ENCODE measurements around the gene ARAP1.
A peak's percentile ranks its signal among the peaks of the same experiment; 100 is the strongest.

The ARAP1 gene

DNA sequence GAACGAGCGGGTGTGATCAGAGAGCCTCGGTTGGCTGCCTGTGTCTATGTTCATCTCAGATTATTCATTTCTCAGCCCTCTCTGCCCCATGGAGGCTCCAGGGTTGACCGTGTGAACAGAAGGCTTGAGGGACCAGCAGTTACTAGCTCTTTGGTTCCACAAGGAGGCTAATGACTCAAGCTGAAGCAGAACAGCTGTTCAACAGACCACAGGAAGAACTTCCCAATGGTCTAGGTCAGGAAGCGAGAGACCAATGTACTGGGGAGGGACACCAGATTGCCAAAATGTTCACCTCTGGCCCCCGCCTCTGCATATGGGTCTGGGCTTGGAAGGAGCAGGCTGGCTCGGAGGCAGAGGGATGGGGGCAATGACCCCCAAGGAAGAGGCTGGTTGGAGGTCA, 63.3 kb downstream of the ARAP1 start:
- Mint-ChIP-seq H3K36me3 (ENCODE audit: low read depth) (peaks cover 24% of the 10 kb centered on the region), H3K27ac (no peak overlapping the region), H3K9me3 (no peaks in the 10 kb centered on the region), H3K27me3 (no peaks in the 10 kb centered on the region), H3K4me1 (ENCODE audit: low read depth) (peaks cover 30% of the 10 kb centered on the region), H3K4me3 (no peak overlapping the region)

DNA sequence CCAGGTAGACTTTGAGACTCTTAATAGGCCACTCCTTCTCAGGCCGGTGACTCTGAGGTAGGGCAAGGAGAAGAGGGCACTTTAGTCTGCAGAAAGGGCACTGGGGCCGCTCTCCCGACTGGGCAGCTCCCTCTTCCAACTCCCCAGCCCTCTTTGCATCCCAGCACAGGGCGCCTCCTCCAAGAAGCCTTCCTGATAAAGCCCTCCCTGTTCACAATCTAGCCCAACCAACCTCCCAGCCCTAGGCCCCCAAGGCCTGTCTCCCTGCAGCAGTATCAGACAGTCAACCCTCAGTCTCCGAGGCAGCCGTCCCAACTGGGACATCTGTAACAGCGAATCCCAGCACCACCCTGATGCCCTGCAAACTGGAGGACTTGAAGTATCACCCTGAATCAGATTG, 63.7 kb downstream of the ARAP1 start:
- Mint-ChIP-seq H3K4me3 (no peak overlapping the region), H3K9me3 (no peaks in the 10 kb centered on the region), H3K27me3 (no peaks in the 10 kb centered on the region), H3K27ac (no peak overlapping the region), H3K4me1 (ENCODE audit: low read depth) (peaks cover 33% of the 10 kb centered on the region), H3K36me3 (ENCODE audit: low read depth) (peaks cover 21% of the 10 kb centered on the region)

DNA sequence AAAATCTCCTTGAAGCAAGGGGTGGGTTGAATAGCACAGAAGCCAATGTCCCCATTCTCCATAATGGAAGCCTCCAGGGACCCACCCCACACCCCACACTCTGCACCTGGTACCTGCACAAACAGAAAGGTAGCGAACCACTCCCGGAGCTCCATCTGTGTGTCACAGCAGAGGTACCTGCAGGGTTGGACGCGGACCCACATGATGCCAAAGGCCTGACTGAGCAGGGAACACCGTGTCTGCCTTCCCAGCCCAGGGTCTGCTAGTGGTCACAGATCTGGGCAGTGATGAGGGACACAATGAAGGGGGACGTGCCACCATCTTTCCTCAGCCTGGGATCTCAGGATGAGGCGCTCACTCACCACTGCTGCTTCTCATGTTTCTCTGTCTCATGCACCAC, 64.9 kb downstream of the ARAP1 start:
- Mint-ChIP-seq H3K36me3 (ENCODE audit: low read depth) (peaks cover 14% of the 10 kb centered on the region), H3K9me3 (no peaks in the 10 kb centered on the region), H3K4me3 (no peak overlapping the region), H3K27me3 (no peaks in the 10 kb centered on the region), H3K27ac (no peak overlapping the region), H3K4me1 (ENCODE audit: low read depth) (peaks cover 33% of the 10 kb centered on the region)

DNA sequence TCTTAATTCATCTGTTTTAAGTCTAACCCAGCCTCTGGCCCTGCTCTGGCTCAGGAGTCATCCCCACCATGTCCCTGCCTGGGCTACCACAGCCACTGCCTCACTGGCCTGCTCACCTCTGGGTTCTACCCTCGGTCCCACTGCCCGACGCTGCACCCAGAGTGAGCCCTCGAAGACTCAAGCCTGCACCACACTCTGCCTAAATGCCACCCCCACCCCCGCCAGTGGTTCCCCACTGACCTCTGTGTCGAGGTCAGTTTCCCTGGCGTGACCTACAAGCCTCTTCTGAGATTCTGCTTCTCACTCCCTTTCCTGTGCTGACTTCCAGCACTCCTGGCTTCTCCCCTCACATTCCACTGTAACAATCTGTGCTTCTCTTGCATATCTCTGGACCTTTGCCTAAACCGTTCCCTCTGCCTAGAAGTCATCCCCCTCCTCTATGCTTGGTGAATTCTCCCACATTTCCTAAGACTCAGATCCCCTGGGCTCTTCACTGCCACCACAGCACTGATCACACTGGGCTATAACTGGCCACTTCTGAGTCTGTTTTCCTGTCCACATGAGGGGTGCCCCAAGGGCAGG, 65.5 kb downstream of the ARAP1 start:
- H3K4me1 Mint-ChIP-seq (ENCODE audit: low read depth), result peaks cover 33% of the 10 kb centered on the region
- H3K27ac Mint-ChIP-seq, result peak overlapping the region; percentile 69
- H3K36me3 Mint-ChIP-seq (ENCODE audit: low read depth), result peaks cover 12% of the 10 kb centered on the region

DNA sequence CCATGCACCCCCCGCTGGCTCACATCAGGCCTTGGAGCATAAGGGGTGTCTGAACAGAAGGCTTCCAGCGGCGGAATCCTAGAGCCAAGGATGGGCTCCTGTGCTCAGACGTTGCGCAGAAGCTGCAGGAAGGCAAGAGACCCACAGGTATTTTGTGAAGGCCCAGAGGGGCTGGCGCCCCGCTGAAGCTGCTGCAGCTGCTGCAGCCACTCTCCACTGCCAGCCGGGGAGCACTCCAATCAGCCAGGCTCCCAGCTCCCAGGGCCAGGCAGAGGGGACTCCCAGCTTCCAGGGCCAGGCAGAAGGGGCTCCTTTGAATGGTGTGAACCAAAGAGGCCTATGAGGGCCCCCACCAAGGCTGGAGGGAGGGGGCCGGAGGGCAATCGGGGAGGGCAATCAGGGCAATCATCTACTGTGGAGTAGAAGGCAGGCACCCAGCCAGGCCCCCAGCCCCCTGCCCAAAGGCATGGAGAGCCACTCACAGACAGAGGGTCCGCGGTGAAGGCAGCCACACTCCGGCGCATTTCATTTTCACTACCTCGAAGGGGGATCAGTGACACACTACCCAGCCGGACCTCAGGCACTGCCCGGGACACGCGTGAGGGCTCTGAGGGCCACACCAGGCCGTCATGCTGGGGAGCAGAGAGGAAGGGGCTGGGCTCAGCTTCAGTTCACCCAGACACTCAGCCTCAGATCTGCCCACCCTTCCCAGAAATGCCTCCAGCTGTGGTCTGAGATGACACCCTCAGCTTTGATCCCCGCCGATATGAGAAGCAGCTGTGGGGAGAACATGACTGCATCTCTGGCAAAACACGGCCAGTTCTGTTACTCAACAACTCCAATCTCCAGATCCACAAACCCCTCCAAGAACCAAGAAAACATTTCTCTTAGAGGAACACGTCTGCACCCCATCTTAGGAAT, 66.4 kb downstream of the ARAP1 start:
- Mint-ChIP-seq H3K36me3 (ENCODE audit: low read depth) (peaks cover 12% of the 10 kb centered on the region), H3K4me1 (ENCODE audit: low read depth) (peaks cover 33% of the 10 kb centered on the region), H3K27me3 (no peaks in the 10 kb centered on the region), H3K4me3 (peak overlapping the region; percentile 36), H3K9me3 (no peaks in the 10 kb centered on the region), H3K27ac (peak overlapping the region; percentile 69)

More for the DNA sequence above, 65.5 kb downstream of the ARAP1 start:
- Mint-ChIP-seq H3K4me3 (no peak overlapping the region), H3K27me3 (no peaks in the 10 kb centered on the region), H3K9me3 (no peaks in the 10 kb centered on the region)

DNA sequence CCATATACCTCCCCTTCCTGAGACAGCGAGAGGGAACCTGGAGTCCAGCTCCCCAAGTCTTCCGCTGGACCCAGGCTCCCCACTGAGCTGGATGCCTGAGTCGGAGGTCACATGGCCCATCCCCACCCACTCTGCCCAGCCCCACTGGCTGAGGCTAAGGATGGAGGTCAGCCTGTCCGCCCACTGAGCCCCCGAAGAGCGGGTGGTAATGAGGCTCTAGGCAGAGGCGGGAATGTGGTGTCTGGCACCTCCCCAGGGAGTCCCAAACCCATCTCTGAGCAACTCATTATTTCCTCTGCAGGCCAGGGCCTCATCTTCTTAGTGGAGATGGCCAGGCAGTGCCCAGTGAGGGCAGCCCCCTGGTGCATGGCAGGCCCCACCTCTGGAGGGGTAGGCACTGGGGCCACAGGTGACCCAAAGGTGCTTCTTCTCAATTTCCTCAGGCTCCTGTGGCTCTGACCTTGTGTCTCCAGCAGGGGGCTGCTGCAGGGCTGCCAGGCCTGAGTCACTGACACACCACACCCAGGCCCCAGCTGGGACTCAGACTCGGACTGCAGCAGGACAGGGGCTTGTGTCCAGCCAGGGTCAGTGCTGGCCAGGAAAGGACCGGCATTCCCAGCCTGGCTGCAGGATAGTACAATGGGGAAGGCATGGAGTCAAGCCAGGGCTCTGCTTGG, 67.8 kb downstream of the ARAP1 start:
- peaks cover 12% of the 10 kb centered on the region for H3K36me3 Mint-ChIP-seq (ENCODE audit: low read depth)
- H3K27me3 Mint-ChIP-seq, result no peaks in the 10 kb centered on the region
- peaks cover 33% of the 10 kb centered on the region for H3K4me1 Mint-ChIP-seq (ENCODE audit: low read depth)
- no peak overlapping the region for H3K4me3 Mint-ChIP-seq
- H3K9me3 Mint-ChIP-seq, result no peaks in the 10 kb centered on the region
- H3K27ac Mint-ChIP-seq, result no peak overlapping the region

DNA sequence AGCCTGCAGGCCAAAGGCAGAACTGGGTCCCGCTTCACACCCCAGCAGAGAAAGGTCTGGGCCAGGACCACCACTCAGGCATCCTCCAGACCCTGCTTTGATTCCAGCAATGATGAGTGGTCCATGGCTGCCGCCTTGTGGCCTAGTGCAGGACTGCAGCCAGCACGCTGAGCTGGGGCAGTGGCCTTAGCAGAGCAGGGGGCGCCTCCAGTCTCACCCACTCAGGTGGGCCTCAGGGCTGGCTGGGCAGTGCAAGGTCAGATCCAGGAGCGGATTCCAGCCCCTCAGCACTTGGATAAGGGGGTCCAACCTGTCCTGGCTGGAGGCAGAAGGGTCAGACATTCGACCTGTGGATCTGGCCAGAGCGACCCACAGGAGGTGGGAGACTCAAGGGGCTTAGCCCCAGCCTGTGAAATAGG, 68.4 kb downstream of the ARAP1 start:
- Mint-ChIP-seq H3K4me3 (no peak overlapping the region), H3K9me3 (no peaks in the 10 kb centered on the region), H3K27me3 (no peaks in the 10 kb centered on the region), H3K36me3 (ENCODE audit: low read depth) (peaks cover 12% of the 10 kb centered on the region), H3K27ac (no peak overlapping the region), H3K4me1 (ENCODE audit: low read depth) (peaks cover 33% of the 10 kb centered on the region)

DNA sequence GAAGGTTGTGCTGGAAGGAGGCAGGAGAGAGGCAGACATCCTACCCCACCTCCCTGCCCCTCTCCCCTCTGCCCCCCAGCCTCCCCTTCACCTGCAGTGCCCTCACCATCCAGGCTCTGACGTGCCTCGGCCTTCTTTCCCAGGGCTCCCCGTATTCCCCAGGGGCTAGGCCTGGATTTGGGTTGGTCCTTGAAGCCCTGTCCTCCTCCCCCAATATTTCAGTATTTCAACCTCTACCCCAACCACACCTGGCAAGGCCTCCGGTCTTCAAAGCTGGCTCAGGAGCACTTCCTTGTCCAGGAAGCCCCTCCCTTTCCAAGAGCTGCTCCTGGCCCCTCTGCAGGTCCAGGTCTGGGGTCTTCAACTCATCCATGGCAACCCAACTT, 69.4 kb downstream of the ARAP1 start:
- Mint-ChIP-seq H3K4me1 (ENCODE audit: low read depth) (peaks cover 33% of the 10 kb centered on the region), H3K4me3 (no peak overlapping the region), H3K36me3 (ENCODE audit: low read depth) (peaks cover 6% of the 10 kb centered on the region)

DNA sequence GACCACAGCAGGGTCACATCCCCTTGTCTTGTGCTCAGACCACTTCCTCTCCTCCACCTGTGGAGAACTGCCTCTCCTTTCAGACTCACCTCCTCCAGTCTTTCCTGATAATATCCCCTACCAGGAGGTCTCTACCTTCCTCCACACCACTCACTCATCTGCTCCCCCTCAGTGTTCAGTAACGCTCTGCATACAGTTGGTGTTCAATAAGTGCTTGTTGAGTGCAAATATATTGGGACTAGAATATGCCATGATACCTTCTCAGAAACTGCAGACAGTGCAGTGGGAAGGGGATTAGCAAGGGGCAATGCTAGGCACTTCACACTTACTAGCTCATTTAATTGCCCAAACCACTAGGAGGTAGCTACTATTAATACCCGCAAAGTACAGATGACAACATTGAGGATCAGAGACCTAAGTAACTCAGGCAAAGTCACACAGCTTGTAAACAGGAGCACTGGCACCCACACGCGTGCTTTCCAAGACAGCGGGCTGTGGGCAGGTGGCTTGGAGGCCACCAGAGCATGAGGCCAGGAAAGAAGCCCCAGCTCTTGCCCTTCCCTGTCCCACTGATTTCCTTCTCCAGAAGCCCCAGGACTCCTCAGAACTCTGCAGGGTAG, 69.9 kb downstream of the ARAP1 start:
- Mint-ChIP-seq H3K9me3 (no peaks in the 10 kb centered on the region), H3K4me3 (no peak overlapping the region), H3K36me3 (ENCODE audit: low read depth) (peaks cover under 1% of the 10 kb centered on the region), H3K27me3 (peaks cover 7% of the 10 kb centered on the region), H3K4me1 (ENCODE audit: low read depth) (peaks cover 33% of the 10 kb centered on the region), H3K27ac (no peak overlapping the region)

More for the DNA sequence above, 69.4 kb downstream of the ARAP1 start:
- Mint-ChIP-seq H3K9me3 (no peaks in the 10 kb centered on the region), H3K27ac (no peak overlapping the region), H3K27me3 (peaks cover 6% of the 10 kb centered on the region)

DNA sequence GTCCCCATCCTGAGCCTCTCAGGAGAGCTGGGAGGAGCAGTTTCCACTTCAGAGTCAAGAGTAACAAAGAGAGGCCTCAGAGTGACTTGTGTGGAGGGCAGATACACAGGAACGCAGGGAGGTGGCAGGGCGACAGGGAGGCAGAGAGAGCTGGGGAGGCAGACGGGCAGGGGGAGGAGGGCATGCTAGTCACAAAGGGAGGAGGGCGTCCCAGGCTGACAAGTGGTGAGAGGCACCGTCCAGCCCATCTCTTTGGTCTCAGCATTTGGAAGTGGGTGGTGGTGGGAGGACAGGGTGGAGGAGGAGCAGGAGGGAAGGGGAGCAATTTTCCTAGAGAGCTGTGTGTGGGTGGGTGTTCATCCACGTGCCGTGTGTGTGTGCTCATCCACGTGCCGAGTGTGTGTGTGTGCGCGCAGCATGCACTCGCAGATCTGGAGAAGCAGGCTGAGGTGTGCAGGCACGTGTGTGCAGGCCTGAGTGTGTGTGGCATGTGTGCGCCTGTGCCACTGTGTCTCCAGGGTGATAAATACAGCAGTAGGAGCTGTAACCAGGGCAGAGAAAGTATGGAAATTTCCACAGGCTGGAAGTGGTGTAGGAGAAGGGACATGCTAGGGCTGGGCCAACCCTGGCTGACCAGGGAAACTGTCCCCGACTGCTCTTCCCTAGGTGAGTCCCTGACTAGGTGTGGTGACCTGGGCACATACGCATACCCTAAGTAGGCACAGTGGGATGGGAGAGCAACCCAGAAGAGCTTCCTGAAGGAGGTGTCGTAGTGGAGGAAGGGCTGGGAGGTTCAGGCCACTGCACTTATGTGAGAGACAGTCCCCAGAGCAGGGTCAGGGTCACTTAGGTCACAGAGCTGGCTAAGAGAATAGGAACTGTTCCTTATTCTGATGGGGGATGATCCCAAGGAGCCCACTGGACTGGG, 70.7 kb downstream of the ARAP1 start:
- Mint-ChIP-seq H3K4me1 (ENCODE audit: low read depth) (peaks cover 26% of the 10 kb centered on the region), H3K36me3 (ENCODE audit: low read depth) (no peaks in the 10 kb centered on the region), H3K4me3 (no peak overlapping the region), H3K9me3 (no peaks in the 10 kb centered on the region), H3K27me3 (peaks cover 9% of the 10 kb centered on the region), H3K27ac (no peak overlapping the region)

DNA sequence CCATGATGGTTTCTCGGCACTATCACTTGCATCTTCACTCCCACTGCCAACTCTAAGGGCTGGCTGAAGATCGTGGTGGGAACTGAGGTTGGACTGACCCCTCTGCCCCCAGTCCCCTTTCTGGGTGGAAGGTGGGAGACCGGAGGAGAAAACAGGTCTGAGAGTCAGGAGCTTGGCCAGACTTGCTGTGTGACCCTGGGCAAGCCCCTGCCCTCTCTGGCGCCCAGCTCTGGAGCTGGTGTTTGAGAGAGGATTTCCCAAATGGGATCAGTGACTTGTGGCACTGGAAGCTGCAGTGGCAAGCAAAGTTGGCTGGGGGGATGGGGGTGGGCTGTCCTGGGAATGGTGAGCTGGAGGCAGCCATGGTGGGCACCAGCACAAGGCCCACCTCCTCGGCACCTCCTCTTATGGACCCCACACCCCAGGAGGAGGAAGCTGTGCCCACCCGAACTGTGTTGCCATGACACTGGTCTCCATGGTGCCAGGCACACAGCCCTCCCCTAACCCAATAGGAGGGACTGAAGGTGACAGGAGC, 71.5 kb downstream of the ARAP1 start:
- H3K9me3 Mint-ChIP-seq, result no peaks in the 10 kb centered on the region
- peaks cover 15% of the 10 kb centered on the region for H3K27me3 Mint-ChIP-seq
- H3K36me3 Mint-ChIP-seq (ENCODE audit: low read depth), result no peaks in the 10 kb centered on the region
- peaks cover 18% of the 10 kb centered on the region for H3K4me1 Mint-ChIP-seq (ENCODE audit: low read depth)
- H3K27ac Mint-ChIP-seq, result no peak overlapping the region
- H3K4me3 Mint-ChIP-seq, result no peak overlapping the region

DNA sequence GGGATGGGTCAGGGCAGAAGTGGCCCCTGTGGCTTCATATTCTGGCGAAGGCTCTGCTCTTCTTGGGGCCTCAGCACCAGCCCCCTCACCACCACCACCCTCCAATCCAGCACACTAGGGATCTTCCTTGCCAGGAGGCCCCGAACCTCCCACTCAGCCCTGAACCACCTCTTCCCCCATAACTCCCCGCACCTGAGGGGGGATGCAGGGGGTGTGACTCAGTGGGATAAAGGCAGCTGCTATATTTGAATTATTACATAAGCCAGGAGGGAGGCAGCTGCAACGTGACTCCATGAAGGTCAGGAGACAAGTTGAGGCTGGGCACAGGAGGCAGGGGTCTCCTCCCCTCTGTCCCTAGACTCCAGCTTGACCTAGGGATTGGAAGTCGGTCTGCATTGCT, 72.3 kb downstream of the ARAP1 start:
- Mint-ChIP-seq H3K27me3 (peaks cover 23% of the 10 kb centered on the region), H3K27ac (no peak overlapping the region), H3K4me3 (no peak overlapping the region)

DNA sequence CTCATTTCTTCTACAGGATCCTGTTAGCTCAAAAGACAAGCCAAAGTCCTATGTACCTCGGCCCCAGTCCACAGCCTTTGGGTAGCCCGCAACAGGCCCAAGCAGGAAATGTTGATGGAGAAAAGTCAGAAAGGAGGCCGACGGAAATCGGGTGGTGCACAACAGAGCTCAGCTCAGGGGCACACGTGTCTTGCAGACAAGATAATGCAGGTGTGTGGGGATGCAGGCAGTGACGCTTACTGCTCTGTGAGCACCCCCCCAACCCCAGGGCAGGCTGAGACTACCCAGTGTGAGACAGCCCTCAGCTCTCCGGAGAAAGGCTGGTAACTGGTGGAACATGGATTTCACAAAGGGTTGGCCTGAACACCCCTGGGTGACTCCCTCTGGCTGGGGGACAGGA, 73.7 kb downstream of the ARAP1 start:
- peaks cover 35% of the 10 kb centered on the region for H3K27me3 Mint-ChIP-seq
- no peaks in the 10 kb centered on the region for H3K9me3 Mint-ChIP-seq
- no peaks in the 10 kb centered on the region for H3K36me3 Mint-ChIP-seq (ENCODE audit: low read depth)
- no peaks in the 10 kb centered on the region for H3K4me1 Mint-ChIP-seq (ENCODE audit: low read depth)
- H3K27ac Mint-ChIP-seq, result no peak overlapping the region
- H3K4me3 Mint-ChIP-seq, result no peak overlapping the region

More for the DNA sequence above, 72.3 kb downstream of the ARAP1 start:
- Mint-ChIP-seq H3K36me3 (ENCODE audit: low read depth) (no peaks in the 10 kb centered on the region), H3K9me3 (no peaks in the 10 kb centered on the region), H3K4me1 (ENCODE audit: low read depth) (peaks cover 12% of the 10 kb centered on the region)

DNA sequence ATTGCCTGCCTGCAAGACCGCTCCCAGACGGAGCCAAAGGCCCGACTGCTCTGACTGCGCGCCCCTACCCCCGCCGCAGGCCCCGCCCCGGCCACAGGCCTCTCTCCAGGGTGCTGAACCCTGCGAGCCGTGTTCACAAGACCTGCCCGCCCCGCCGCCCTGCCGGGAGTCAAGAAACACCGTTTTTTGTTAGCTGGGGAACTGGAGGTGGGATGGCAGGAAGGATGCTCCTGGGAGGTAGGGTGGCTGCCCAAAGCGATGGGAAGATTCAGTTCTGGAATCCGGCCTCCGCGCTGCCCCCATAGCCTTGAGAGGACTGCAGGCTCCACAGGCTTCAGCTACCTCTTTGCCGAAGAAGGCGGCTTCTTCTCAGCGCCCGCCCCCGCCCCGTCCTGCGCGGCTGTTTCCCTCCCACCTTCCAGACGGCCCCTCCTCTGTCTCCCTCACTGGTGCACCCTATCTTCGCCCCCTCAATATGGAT, 75.3 kb downstream of the ARAP1 start:
- Mint-ChIP-seq H3K27me3 (peaks cover 48% of the 10 kb centered on the region), H3K4me3 (no peak overlapping the region), H3K36me3 (ENCODE audit: low read depth) (no peaks in the 10 kb centered on the region), H3K9me3 (no peaks in the 10 kb centered on the region), H3K4me1 (ENCODE audit: low read depth) (no peaks in the 10 kb centered on the region), H3K27ac (no peak overlapping the region)
